Spleen (tissue), 11 donors: Measurements from ENCODE around the gene GRIK4. TPM values are rescaled to one million over a fixed set of nuclear protein-coding genes. Genes with fewer than 3 reads are reported as not detected.

Source experiments
- DNase-seq: peaks from one replicate; pipeline ENCODE4 v3.0.0-alpha.2; 2020
- H3K27ac ChIP-seq, 8 donors: fragments of 200-600 bp; sonication (generic) in 7 of 8; 1 replicate in 4 of 8; 2 replicates in 4 of 8; pipeline versions ENCODE4 v1.5.0 to v1.8.0; 2016 to 2021; ENCODE audit warnings: inconsistent platforms in 4 of 8, mild to moderate bottlenecking in 4 of 8, moderate library complexity in 1 of 8
- H3K27me3 ChIP-seq, 7 donors: fragments of 200-600 bp; sonication (generic) in 6 of 7; replicated peaks in 1 of 7; 1 replicate in 4 of 7; 2 replicates in 3 of 7; pipeline versions ENCODE4 v1.5.0 to v1.8.0; 2016 to 2021; ENCODE audit warnings: inconsistent platforms in 3 of 7, mild to moderate bottlenecking in 1 of 7
- H3K36me3 ChIP-seq, 6 donors: fragments of 200-600 bp; sonication (generic) in 5 of 6; 1 replicate in 4 of 6; 2 replicates in 2 of 6; pipeline versions ENCODE4 v1.5.0 to v1.8.0; 2016 to 2021; ENCODE audit warnings: inconsistent platforms in 2 of 6
- H3K4me1 ChIP-seq, 6 donors: fragments of 200-600 bp; sonication (generic) in 5 of 6; 1 replicate in 3 of 6; 2 replicates in 3 of 6; pipeline versions ENCODE4 v1.5.0 to v1.8.0; 2016 to 2021; ENCODE audit warnings: inconsistent platforms in 3 of 6
- H3K4me3 ChIP-seq, 8 donors: fragments of 200-600 bp; sonication (generic) in 7 of 8; 1 replicate in 4 of 8; 2 replicates in 4 of 8; pipeline versions ENCODE4 v1.5.0 to v1.8.0; 2016 to 2021; ENCODE audit warnings: inconsistent platforms in 4 of 8, mild to moderate bottlenecking in 4 of 8, moderate library complexity in 2 of 8
- H3K9me3 ChIP-seq, 8 donors: fragments of 200-600 bp; sonication (generic) in 7 of 8; 1 replicate in 4 of 8; 2 replicates in 4 of 8; pipeline versions ENCODE4 v1.5.0 to v1.8.0; 2016 to 2021; ENCODE audit warnings: inconsistent platforms in 4 of 8
- POLR2A ChIP-seq, 3 donors: fragments of 450-650 bp; IDR thresholded peaks; one replicate each; pipeline ENCODE4 v1.5.1; 2017; ENCODE audit warnings: antibody characterized with exemption in 3 of 3, mild to moderate bottlenecking in 1 of 3
- POLR2AphosphoS5 ChIP-seq, 3 donors: sonication (generic); formaldehyde crosslinking; IDR thresholded peaks; one replicate each; pipeline ENCODE4 v1.5.1; 2017; ENCODE audit warnings: antibody characterized with exemption in 3 of 3
- WGBS, 5 donors: extraction: QIAGEN DNeasy Blood & Tissue Kit in 3 of 5; methylation state at CpG; one replicate each; pipeline versions ENCODE4 v1.1.5 to v1.1.7; 2013 to 2018; 5-methylcytosine and 5-hydroxymethylcytosine counted together
- intact Hi-C: fragments of 100-400 bp; cut with DNase I; formaldehyde crosslinking; loops from one replicate; pipeline ENCODE4 v1.15.0; 2023; ENCODE audit warnings: low total_unique reads
- polyA plus RNA-seq, 3 donors: library from polyadenylated mRNA; stranded (reverse); fragments of 200-250 nt; gene quantifications; one replicate each; pipeline ENCODE4 v1.2.1, GENCODE V29; 2013
- total RNA-seq, 7 donors: library from RNA; depleted of rRNA in 3 of 7; stranded (reverse); fragments of >200 nt in 3 of 7; fragmentation: NEBNext Ultra II Directional in 4 of 7; extraction: Animal tissue kit (Norgen Biotek cat#: 25700) in 4 of 7; gene quantifications; one replicate each; pipeline versions ENCODE4 v1.1.0 to v1.2.1, GENCODE V29; 2016 to 2021
- TF ChIP-seq, protein P1 (sequence below), 11 experiments: fragments of 200-600 bp in 7 of 11; fragments of 450-650 bp in 4 of 11; sonication (generic) in 4 of 11; IDR thresholded peaks in 8 of 11; conservative IDR thresholded peaks in 3 of 11; 1 replicate in 7 of 11; 2 replicates in 4 of 11; pipeline versions ENCODE4 v1.4.0 to v1.8.0; 2016 to 2021; ENCODE audit warnings: antibody characterized with exemption in 11 of 11, inconsistent platforms in 4 of 11, mild to moderate bottlenecking in 1 of 11
- donor health status: healthy with polysubstance abuse.
- donor health status: DM: no; HTN: no; CAD: no; lungs with moderate emphysema.
- donor health status: DM: no; HTN: no; CAD: no.
- donor health status: Bipolar disorder and iron deficiency.
- donor health status: healthy.
- donor health status: DM: no; HTN: no; CAD: no.
- donor health status: DM: yes; HTN: yes; CAD: no.

GRIK4 gene
- total and polyA plus RNA-seq, 10 donors: 0.04 to 2.4 (median 0.59) TPM

DNA sequence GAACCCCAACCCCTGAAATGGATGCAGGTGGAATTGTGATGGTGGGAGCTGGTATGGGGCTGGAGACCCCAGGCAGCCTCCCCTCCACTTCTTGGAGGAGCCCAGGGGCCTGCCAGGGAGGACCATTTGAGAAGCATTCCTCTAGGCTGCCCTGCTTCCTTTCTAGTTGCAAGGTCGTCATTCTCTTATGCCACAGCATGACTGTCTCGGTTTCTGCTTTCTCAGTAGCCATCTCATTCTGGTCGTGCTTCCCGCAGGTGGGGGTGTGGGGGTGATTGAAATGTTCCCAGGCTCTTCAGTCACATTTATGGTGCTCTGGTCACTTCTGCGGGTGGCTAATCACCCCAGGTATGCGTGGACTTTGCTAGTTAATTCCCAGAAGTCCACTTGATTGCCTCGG is 288.7 kb downstream of the GRIK4 start:
- no peak for DNase-seq
- H3K4me3 ChIP-seq: no peak overlapping the region
- TF ChIP-seq POLR2AphosphoS5 (IDR thresholded peaks at IDR 0.05) (no peak), POLR2A (IDR thresholded peaks at IDR 0.05) (no peak)
- TF ChIP-seq, protein P1, sequence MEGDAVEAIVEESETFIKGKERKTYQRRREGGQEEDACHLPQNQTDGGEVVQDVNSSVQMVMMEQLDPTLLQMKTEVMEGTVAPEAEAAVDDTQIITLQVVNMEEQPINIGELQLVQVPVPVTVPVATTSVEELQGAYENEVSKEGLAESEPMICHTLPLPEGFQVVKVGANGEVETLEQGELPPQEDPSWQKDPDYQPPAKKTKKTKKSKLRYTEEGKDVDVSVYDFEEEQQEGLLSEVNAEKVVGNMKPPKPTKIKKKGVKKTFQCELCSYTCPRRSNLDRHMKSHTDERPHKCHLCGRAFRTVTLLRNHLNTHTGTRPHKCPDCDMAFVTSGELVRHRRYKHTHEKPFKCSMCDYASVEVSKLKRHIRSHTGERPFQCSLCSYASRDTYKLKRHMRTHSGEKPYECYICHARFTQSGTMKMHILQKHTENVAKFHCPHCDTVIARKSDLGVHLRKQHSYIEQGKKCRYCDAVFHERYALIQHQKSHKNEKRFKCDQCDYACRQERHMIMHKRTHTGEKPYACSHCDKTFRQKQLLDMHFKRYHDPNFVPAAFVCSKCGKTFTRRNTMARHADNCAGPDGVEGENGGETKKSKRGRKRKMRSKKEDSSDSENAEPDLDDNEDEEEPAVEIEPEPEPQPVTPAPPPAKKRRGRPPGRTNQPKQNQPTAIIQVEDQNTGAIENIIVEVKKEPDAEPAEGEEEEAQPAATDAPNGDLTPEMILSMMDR (IDR thresholded peaks at IDR 0.05 in 8 of 11, conservative IDR thresholded peaks at IDR 0.05 in 3 of 11): no peak
- H3K36me3 ChIP-seq: no peaks in the 10 kb centered on the region
- no peak overlapping the region for H3K27ac ChIP-seq
- peaks cover 0 to 54% (median 0%) of the 10 kb centered on the region in 7 donors for H3K27me3 ChIP-seq
- intact Hi-C loops: loop anchor here (10.0 kb wide), 1 partner anchor 285 kb away; the partner anchor contains the start of gene GRIK4
- no peaks in the 10 kb centered on the region for H3K4me1 ChIP-seq
- H3K9me3 ChIP-seq: no peaks in the 10 kb centered on the region
- WGBS, 5 donors: 58 to 69% (median 63%) methylated on average over 7 of the region's 7 CpGs

DNA sequence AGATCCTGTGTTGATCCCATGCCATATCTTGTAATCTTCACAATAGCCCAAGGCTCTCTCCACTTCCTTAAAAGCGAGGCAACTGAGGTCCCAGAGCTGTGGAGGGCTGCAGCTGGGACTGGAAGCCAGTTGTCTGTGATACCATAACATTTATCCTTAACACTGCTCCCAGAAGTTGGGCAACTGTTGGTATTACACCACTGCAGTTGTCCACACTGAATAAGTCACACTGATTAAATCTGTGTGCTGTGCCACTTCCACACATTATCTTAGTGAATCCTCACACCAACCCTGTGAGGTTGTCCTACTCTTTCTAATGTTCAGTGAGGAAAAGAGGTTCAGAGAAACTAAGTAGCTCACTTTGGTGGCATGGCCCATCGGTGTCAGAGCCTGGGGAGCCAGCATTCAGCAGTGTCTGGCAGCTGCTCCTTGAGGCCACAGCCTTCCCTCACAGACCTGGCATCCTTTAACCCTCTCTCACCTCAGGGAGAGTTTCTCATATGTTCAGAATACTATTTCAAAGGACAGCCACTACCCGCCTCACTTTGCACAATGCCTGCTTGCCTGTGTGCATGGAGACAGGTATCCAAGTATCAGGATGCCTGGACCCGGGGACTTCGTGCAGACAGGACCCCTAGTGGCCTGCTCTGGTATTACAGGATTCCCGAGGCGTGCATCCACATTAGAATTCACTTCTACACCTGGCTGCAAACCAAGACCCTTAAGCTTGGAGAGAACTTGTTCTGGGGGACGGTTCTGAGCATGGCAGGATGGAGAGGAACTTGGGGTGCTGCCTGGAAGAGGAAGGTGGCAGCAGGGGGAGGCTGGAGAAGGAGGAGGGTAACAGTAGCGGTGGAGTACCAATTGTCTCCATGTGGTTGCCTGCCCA is 290.5 kb downstream of the GRIK4 start:
- 25 to 30% (median 28%) methylated on average over 9 of the region's 9 CpGs for WGBS, 5 donors
- Histone ChIP-seq H3K4me1 (peaks cover 0 to 5% (median 0%) of the 10 kb centered on the region in 6 donors), H3K4me3 (no peak overlapping the region), H3K36me3 (no peaks in the 10 kb centered on the region), H3K9me3 (no peaks in the 10 kb centered on the region), H3K27ac (no peak overlapping the region), H3K27me3 (peaks cover 0 to 51% (median 3%) of the 10 kb centered on the region in 7 donors)
- TF ChIP-seq, protein P1 (IDR thresholded peaks at IDR 0.05 in 8 of 11, conservative IDR thresholded peaks at IDR 0.05 in 3 of 11): peak; percentile 48 to 90 (median 83)
- no peak for TF ChIP-seq POLR2A (IDR thresholded peaks at IDR 0.05)
- DNase-seq: no peak
- intact Hi-C loops: loop anchor here (10.0 kb wide), 1 partner anchor 287 kb away; the partner anchor contains the start of gene GRIK4

DNA sequence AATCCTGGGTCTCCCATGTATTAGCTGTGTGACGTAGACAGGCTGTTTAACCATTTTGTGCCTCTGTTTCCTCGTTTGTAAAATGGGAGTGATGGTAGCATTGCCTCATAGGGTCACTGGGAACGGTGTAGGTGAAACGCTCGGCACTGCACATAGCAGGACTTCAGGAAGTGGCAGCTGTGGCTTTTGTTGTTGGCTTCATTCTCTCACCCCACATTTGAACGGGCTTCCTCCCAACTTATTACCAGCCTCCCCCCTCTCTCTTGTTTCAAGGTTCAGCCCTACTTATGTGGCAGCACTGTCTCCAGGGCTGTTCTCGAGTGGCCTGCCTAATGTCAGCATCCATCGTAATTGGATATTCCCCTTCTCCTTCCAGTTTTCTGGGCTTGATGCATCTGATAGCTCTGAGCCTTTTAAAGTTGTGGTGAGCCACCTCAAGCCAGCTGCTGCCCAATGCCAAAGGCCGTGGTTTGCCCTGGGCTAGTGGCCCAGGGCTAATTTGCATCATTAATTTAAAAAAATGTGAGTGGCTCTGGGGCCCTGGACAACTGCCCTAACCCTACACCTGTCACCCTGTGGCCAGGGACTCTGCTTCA is 294.5 kb downstream of the GRIK4 start:
- H3K27me3 ChIP-seq: peaks cover 0 to 53% (median 3%) of the 10 kb centered on the region in 7 donors
- no peak for DNase-seq
- no peaks in the 10 kb centered on the region for H3K36me3 ChIP-seq
- TF ChIP-seq POLR2AphosphoS5 (IDR thresholded peaks at IDR 0.05) (no peak), POLR2A (IDR thresholded peaks at IDR 0.05) (no peak)
- TF ChIP-seq, protein P1 (IDR thresholded peaks at IDR 0.05 in 8 of 11, conservative IDR thresholded peaks at IDR 0.05 in 3 of 11): no peak
- no peak overlapping the region for H3K4me3 ChIP-seq
- intact Hi-C loops: loop anchor here (10.0 kb wide), 1 partner anchor 291 kb away; the partner anchor contains the start of gene GRIK4
- 28 to 46% (median 31%) methylated on average over 9 of the region's 9 CpGs for WGBS, 5 donors
- H3K27ac ChIP-seq: no peak overlapping the region
- H3K9me3 ChIP-seq: no peaks in the 10 kb centered on the region
- peaks cover 0 to 5% (median 0%) of the 10 kb centered on the region in 6 donors for H3K4me1 ChIP-seq
